Fibroblast of lung (primary cell): ENCODE measurements around the gene IP6K2. TPM values are rescaled to one million over a fixed set of nuclear protein-coding genes. Genes with fewer than 3 reads are reported as not detected.
"Not testable (repeated sequence)": the region's sequence is repeated elsewhere in the genome, so short reads cannot be mapped to it uniquely, and the experiment has no call there.

ENCODE experiments used
- DNase-seq, 2 donors: peaks; one replicate each; pipeline versions ENCODE4 v3.0.0 to v3.0.0-alpha.2; 2010; ENCODE audit warnings: low read depth in 2 of 2
- H2AFZ ChIP-seq: 2 replicates; pipeline ENCODE4 v1.5.1; 2012; ENCODE audit warnings: low read length, control low read depth, inconsistent platforms
- H3K27ac ChIP-seq: 2 replicates; pipeline ENCODE4 v1.5.1; 2011; ENCODE audit warnings: low read length, control low read depth; ENCODE audit not compliant: insufficient read depth
- H3K27me3 ChIP-seq: 2 replicates; pipeline ENCODE4 v1.5.1; 2011; ENCODE audit warnings: mild to moderate bottlenecking, low read length; ENCODE audit not compliant: control insufficient read depth, insufficient read depth
- H3K36me3 ChIP-seq: 2 replicates; pipeline ENCODE4 v1.5.1; 2011; ENCODE audit warnings: low read length; ENCODE audit not compliant: control insufficient read depth, insufficient read depth
- H3K4me1 ChIP-seq: 2 replicates; pipeline ENCODE4 v1.5.1; 2011; ENCODE audit warnings: low read length; ENCODE audit not compliant: control insufficient read depth, insufficient read depth; ENCODE audit errors: extremely low read depth
- H3K4me2 ChIP-seq: 2 replicates; pipeline ENCODE4 v1.5.1; 2011; ENCODE audit warnings: low read length, control low read depth; ENCODE audit not compliant: insufficient read depth; ENCODE audit errors: extremely low read depth
- H3K4me3 ChIP-seq, 4 experiments: fragments of 200-600 bp in 1 of 4; sonication (generic) in 1 of 4; replicated peaks in 1 of 4; 2 replicates each; pipeline ENCODE4 v1.5.1; 2011 to 2016; ENCODE audit warnings: low read length in 4 of 4, low read depth in 3 of 4, mild to moderate bottlenecking in 3 of 4, control low read depth in 2 of 4, inconsistent platforms in 1 of 4, mixed read lengths in 1 of 4; ENCODE audit not compliant: insufficient read depth in 1 of 4; ENCODE audit errors: control extremely low read depth in 1 of 4
- H3K79me2 ChIP-seq: 2 replicates; pipeline ENCODE4 v1.5.1; 2012; ENCODE audit warnings: mild to moderate bottlenecking, low read length, inconsistent platforms; ENCODE audit not compliant: control insufficient read depth, insufficient read depth
- H3K9ac ChIP-seq: 2 replicates; pipeline ENCODE4 v1.5.1; 2011; ENCODE audit warnings: mild to moderate bottlenecking, low read length, control low read depth; ENCODE audit not compliant: insufficient read depth
- H3K9me3 ChIP-seq: 2 replicates; pipeline ENCODE4 v1.5.1; 2012; ENCODE audit warnings: low read depth, low read length; ENCODE audit not compliant: control insufficient read depth, insufficient read depth
- H4K20me1 ChIP-seq: 2 replicates; pipeline ENCODE4 v1.5.1; 2011; ENCODE audit warnings: low read length; ENCODE audit not compliant: control insufficient read depth, insufficient read depth; ENCODE audit errors: extremely low read depth
- CTCF ChIP-seq, 2 donors: IDR thresholded peaks in 1 of 2; conservative IDR thresholded peaks in 1 of 2; 1 replicate in 1 of 2; 2 replicates in 1 of 2; pipeline ENCODE4 v1.5.1; 2011 to 2012; ENCODE audit warnings: low read length in 2 of 2, control low read depth in 1 of 2, inconsistent platforms in 1 of 2, low read depth in 1 of 2, mild to moderate bottlenecking in 1 of 2
- EZH2 ChIP-seq: IDR thresholded peaks from 2 replicates; pipeline ENCODE4 v1.5.1; 2012; ENCODE audit warnings: low read length, control low read depth, mild to moderate bottlenecking; ENCODE audit errors: missing control alignments
- polyA plus RNA-seq, 2 donors: library from polyadenylated mRNA; depleted of rRNA in 1 of 2; stranded (reverse) in 1 of 2; unstranded in 1 of 2; fragments of >200 nt; gene quantifications; 2 replicates each; pipeline ENCODE4 v1.2.1, GENCODE V29; 2011 to 2012; ENCODE audit warnings: missing spikeins in 1 of 2
- total RNA-seq: library from RNA; depleted of rRNA; stranded (reverse); fragments of >200 nt; gene quantifications from 2 replicates; pipeline ENCODE4 v1.2.1, GENCODE V29; 2014

IP6K2 gene
- total and polyA plus RNA-seq, 2 donors (not counting 1 experiment from before 2014, with no cell fraction given) = 53.5 to 58.9 TPM

DNA sequence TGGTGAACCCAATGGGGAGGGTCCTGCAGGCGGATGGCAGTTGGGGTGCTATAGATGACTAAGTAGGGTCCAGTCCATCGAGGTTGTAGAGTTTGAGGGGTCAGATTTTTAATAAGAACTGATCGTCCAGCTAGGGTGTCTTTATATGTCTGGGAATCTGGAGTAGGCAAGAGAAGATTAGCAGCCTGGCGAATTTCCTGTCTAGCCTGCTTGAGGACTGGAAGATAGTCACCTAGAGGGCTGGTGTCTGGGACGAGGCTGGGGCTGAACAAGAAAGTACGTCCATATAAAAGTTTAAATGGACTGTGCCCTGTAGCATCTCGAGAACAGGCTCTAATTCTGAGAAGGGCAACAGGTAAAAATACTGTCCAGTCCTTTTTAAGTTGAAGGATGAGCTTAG lies 6.7 kb upstream of the IP6K2 start:
- Histone ChIP-seq H3K79me2 (no peaks in the 10 kb centered on the region), H3K27me3 (peaks cover 3% of the 10 kb centered on the region), H4K20me1 (no peaks in the 10 kb centered on the region), H2AFZ (no peak overlapping the region), H3K9ac (no peak overlapping the region), H3K4me3 (no peak overlapping the region), H3K4me1 (peaks cover 3% of the 10 kb centered on the region), H3K4me2 (no peak overlapping the region), H3K9me3 (no peaks in the 10 kb centered on the region), H3K36me3 (no peaks in the 10 kb centered on the region), H3K27ac (no peak overlapping the region)
- no peak for DNase-seq
- TF ChIP-seq CTCF (conservative IDR thresholded peaks at IDR 0.05 in 1 of 2, IDR thresholded peaks at IDR 0.05 in 1 of 2; ENCODE audit: low read depth in 1 of 2, low read length in 2 of 2) = no peak
- no peak for TF ChIP-seq EZH2

- not testable (repeated sequence) for H3K4me1 ChIP-seq, H3K27ac ChIP-seq, H4K20me1 ChIP-seq, DNase-seq, H3K4me3 ChIP-seq, H3K9ac ChIP-seq, H3K27me3 ChIP-seq, H2AFZ ChIP-seq, H3K79me2 ChIP-seq, H3K4me2 ChIP-seq, H3K36me3 ChIP-seq, H3K9me3 ChIP-seq
Measured at GRCh38 chr3:48723293-48723692, 6.3 kb upstream of the IP6K2 start.

DNA sequence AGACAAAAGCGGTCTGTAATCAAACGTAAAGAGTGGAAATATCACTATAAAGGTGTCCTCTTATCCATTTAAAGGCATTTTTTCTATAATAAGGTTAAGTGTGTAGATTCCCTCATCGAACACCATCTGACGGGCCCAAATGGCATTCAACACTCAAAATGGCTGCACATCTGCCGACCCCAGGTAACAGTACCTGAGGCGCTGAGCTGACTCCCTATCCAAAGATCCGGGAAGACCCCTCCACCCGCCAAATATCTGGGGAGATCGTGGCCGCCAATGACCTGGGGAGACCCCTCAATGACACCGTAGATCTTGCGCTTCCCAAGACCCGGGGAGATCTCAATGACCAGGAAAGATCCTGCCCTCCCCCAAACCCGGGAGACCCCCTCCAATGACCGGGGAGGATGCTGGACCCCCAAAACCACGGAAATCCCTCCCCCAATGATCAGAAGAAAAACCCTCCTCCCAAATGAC lies 476 bp downstream of the IP6K2 start:
- H3K9me3 ChIP-seq = no peaks in the 10 kb centered on the region
- peak overlapping the region; percentile 66 to 100 (median 80) for H3K4me3 ChIP-seq
- H3K27me3 ChIP-seq = no peaks in the 10 kb centered on the region
- H2AFZ ChIP-seq = no peak overlapping the region
- H4K20me1 ChIP-seq = no peaks in the 10 kb centered on the region
- H3K9ac ChIP-seq = peak overlapping the region; percentile 92
- peak in 1 of 2 donors; percentile 4 for DNase-seq
- H3K27ac ChIP-seq = peak overlapping the region; percentile 91
- peaks cover 3% of the 10 kb centered on the region for H3K4me1 ChIP-seq
- peaks cover 52% of the 10 kb centered on the region for H3K79me2 ChIP-seq
- H3K36me3 ChIP-seq = no peaks in the 10 kb centered on the region
- TF ChIP-seq EZH2 = no peak
- TF ChIP-seq CTCF (conservative IDR thresholded peaks at IDR 0.05 in 1 of 2, IDR thresholded peaks at IDR 0.05 in 1 of 2; ENCODE audit: low read depth in 1 of 2, low read length in 2 of 2) = no peak
- peak overlapping the region; percentile 72 for H3K4me2 ChIP-seq
